Right forelimb (tissue), 1 donor: ENCODE results near the gene DUSP23.

Experiments
- DNase-seq: peaks from one replicate; pipeline ENCODE4 v3.0.0-alpha.2; 2018

The DUSP23 gene

DNA sequence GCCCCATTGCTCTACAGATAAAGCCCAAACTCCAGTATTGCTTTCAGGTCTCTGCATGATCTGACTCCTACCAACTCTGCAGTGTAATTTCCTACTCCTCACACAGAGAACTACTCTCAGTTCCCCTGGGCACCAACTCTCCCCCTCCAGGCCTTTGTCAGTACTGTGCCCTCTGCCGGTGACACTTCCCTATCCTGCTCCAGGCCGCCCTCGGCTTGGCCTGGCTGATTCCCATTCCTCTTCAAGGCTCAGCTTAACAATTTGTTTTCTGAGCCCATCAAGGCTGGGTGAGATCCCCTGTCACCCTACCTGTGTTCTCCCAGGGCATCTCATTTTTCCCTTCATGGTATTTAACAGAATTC, 48.5 kb downstream of the DUSP23 start:
- no peak for DNase-seq

DNA sequence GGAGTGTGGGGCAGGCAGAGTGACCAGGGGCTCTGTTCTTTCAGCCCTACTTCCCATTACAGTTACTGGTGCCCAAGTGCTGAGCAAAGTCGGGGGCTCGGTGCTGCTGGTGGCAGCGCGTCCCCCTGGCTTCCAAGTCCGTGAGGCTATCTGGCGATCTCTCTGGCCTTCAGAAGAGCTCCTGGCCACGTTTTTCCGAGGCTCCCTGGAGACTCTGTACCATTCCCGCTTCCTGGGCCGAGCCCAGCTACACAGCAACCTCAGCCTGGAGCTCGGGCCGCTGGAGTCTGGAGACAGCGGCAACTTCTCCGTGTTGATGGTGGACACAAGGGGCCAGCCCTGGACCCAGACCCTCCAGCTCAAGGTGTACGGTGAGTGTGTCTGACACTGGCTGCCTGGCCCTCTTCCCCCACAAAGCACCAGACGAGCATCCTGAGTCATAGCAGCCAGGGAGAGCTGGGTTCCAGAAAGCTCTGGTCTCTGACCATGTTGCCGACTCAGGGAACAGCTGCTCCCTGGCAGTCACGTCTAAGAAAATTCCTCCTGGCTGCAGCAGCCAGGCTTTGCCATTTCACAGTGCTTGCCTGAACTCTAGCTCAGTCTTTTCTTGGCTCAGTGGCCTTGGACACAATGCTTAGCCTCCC, 49.2 kb downstream of the DUSP23 start:
- DNase-seq = no peak

DNA sequence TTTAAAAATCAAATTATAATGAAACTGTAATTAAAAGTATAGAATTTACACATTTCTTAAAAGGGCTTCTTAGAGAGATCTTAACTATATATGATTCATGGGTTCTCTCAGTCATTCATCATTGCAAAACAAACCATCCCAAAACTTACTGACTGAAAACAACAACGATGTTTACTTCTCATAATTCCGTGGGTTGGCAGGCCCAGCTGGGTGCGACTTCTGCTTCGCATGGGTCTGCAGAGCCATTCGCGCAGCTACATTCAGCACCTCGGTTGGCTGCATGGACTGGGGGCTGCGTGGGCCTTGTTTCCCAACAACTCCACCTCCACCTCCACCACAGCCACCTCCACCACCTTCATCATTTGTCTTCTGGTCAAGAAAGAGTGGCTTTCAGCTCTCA, 50.0 kb downstream of the DUSP23 start:
- no peak for DNase-seq

DNA sequence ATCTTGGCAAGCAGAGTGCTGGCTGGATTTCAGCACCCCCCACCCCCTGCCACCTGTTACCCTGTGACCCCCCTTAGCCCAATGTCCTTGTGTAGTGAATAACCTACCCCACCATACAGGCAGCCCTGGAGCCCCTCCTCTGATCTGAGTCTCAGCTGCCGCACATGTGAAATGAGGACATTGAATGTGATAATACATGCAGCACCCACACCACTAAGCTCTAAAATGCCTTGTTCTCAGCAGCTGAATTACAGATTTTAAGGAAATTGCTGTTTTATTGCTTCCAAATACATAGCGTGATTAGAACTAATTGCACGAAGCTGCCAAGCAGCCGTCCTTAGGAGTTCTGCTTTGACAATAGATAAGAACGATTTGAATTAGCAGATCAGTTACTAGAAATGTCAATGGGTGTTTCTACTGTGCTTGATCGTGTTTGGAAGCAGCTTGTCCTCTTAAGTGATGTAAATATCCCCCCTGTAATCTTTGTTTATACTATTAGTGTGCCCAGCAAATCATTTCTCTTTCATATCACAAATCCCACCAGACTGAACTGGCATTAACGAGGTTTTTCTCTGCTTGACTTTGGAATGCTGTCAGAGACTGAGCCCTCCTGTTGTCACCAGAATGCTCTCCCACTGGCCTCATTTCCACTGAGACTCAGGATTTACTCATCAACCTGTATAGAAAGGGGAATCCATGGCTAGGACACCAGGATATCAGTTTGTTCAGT, 50.8 kb downstream of the DUSP23 start:
- no peak for DNase-seq
